Measurements from ENCODE around the gene MRPL22. TPM values are rescaled to one million over a fixed set of nuclear protein-coding genes. Genes with fewer than 3 reads are reported as not detected.
"Not testable (repeated sequence)": the region's sequence is repeated elsewhere in the genome, so short reads cannot be mapped to it uniquely, and the experiment has no call there.

The MRPL22 gene
- total RNA-seq, 2 donors from 2014 or later, result 8.1 to 12.0 TPM

DNA sequence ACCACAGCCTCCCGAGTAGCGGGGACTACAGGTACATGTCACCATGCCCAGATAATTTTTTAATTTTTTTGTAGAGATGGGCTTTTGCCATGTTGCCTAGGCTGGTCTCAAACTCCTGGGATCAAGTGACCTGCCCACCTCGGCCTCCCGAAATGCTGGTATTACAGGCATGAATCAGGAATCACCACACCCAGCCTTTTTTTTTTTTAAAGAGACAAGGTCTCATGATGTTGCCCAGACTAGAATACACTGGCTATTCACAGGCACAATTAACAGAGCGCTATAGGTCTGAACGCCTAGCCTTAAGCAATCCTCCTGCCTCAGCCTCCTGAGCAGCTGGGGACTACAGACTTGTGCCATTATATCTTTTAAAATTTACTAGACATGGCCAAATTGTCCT, 39.0 kb upstream of the MRPL22 start:
- H3K4me3 ChIP-seq, result no peak overlapping the region
- ATAC-seq (ENCODE audit: insufficient number of reproducible peaks, low FRiP score, low read depth) (no peak), DNase-seq (ENCODE audit: low spot score) (no peak)
- H3K4me1 ChIP-seq (ENCODE audit: control insufficient read depth in 1 of 2, low read depth in 2 of 2), result peaks cover 2 to 30% of the 10 kb centered on the region in 2 donors
- H3K27me3 ChIP-seq (replicated peaks; ENCODE audit: insufficient read depth), result no peaks in the 10 kb centered on the region
- TF ChIP-seq, protein P1, sequence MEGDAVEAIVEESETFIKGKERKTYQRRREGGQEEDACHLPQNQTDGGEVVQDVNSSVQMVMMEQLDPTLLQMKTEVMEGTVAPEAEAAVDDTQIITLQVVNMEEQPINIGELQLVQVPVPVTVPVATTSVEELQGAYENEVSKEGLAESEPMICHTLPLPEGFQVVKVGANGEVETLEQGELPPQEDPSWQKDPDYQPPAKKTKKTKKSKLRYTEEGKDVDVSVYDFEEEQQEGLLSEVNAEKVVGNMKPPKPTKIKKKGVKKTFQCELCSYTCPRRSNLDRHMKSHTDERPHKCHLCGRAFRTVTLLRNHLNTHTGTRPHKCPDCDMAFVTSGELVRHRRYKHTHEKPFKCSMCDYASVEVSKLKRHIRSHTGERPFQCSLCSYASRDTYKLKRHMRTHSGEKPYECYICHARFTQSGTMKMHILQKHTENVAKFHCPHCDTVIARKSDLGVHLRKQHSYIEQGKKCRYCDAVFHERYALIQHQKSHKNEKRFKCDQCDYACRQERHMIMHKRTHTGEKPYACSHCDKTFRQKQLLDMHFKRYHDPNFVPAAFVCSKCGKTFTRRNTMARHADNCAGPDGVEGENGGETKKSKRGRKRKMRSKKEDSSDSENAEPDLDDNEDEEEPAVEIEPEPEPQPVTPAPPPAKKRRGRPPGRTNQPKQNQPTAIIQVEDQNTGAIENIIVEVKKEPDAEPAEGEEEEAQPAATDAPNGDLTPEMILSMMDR (IDR thresholded peaks at IDR 0.05), result no peak
- no peaks in the 10 kb centered on the region for H3K9me3 ChIP-seq
- H3K27ac ChIP-seq, result peak overlapping the region in 1 of 2 donors; percentile 1
- peaks cover 19% of the 10 kb centered on the region for H3K36me3 ChIP-seq

DNA sequence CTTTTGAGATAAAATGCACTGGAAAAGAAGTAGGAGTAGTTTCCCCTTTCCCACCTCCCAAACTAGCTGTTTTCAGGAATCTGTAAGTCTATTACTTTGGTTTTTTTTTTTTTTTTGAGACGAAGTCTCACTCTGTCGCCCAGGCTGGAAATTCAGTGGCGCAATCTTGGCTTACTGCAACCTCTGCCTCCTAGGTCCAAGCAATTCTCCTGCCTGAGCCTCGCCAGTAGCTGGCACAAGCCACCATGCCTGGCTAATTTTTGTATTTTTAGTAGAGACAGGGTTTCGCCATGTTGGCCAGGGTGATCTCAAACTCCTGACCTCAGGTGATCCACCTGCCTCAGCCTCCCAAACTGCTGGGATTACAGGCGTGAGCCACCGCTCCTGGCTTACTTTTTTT, 35.3 kb upstream of the MRPL22 start:
- not testable (repeated sequence) for ATAC-seq (ENCODE audit: insufficient number of reproducible peaks, low FRiP score, low read depth); DNase-seq (ENCODE audit: low spot score); H3K27me3 ChIP-seq (replicated peaks; ENCODE audit: insufficient read depth); H3K4me1 ChIP-seq (ENCODE audit: control insufficient read depth in 1 of 2, low read depth in 2 of 2); H3K4me3 ChIP-seq; H3K9me3 ChIP-seq
- Histone ChIP-seq H3K36me3 (peaks cover 22% of the 10 kb centered on the region), H3K27ac (peak overlapping the region in 1 of 2 donors; percentile 26)

DNA sequence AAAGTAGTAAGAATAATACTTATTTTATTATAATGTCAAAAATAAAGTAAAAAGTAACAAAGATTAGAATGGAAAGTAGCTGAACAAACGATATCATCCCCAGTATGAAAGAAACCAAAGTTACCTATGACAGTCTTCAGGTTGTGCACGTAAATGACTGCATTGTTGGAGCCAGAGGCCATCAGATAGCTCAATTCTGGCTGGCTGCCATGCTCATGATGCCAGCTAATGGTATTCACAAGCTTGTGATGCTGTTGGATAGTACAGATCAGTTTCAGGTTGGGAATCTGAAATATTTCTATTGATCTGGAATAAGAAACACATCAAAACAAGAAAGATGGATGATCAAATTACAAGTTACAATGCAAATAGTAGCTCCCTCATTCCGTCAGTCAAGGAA, 24.0 kb upstream of the MRPL22 start:
- TF ChIP-seq, protein P1 (IDR thresholded peaks at IDR 0.05), result no peak
- no peaks in the 10 kb centered on the region for H3K9me3 ChIP-seq
- DNase-seq (ENCODE audit: low spot score), result no peak
- peaks cover 34% of the 10 kb centered on the region for H3K36me3 ChIP-seq
- no peak for ATAC-seq (ENCODE audit: insufficient number of reproducible peaks, low FRiP score, low read depth)
- no peaks in the 10 kb centered on the region for H3K4me1 ChIP-seq (ENCODE audit: control insufficient read depth in 1 of 2, low read depth in 2 of 2)
- H3K27me3 ChIP-seq (replicated peaks; ENCODE audit: insufficient read depth), result no peaks in the 10 kb centered on the region
- no peak overlapping the region for H3K4me3 ChIP-seq
- no peak overlapping the region for H3K27ac ChIP-seq

DNA sequence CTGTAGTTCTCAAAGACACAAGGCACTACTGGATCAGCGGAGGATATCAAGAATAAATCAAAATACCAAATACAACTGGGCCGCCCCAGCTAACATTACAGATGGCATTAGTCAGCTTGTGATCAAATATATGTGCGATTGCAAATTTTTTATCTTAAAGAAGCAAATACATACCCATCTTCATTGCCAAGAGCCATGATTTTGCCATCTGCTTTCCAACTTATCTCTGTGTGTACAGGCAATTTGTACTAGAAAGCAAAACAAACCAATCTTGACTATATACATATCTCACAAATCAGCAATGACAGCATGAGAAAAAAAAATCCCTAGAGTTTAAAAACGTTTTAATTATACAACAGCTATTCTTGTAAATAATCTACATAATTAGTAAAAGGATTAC, 23.1 kb upstream of the MRPL22 start:
- TF ChIP-seq, protein P1 (IDR thresholded peaks at IDR 0.05), result no peak
- ATAC-seq (ENCODE audit: insufficient number of reproducible peaks, low FRiP score, low read depth), result no peak

DNA sequence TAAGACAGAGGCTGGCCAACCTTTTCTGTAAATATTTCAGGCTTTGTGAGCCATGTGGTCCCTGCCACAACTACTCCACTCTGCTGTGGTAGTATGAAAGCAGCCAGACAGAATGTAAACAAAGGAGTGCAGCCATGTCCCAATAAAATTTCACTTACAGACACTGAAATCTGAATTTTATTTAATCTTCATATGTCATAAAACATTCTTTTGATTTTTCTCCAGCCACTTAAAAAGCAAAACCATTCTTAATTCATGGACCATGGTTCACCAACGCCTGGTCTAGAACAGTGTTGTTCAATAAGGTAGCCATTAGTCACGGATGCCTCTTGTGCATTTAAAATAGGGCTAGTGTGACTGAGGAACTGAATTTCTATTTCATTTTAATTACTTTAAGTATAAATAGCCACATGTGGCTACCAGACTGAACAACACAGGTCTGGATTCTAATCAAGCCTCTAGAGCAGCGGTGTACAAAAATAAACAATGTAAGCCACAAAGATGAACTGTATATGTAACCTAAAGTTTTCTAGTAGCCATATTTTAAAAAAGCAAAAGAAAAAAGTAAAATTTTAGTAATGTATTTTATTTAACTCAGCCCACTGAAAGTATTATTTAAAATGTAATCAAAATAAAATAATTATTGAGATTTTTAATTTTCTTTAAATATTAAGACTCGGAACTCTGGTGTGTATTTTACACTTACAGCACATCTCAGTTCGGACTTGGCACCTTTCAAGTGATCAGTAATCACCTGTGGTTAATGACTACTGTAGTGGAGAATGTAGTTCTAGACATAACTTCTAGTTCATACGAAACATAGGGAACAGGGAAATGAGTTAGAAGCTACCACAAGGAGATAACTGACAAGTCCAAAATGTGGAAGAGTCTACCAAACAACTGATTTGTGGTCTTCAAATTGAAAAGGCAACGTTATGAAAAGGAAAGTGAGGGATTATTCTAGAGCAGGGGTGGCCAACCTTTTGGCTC, 17.1 kb upstream of the MRPL22 start:
- Histone ChIP-seq H3K4me1 (ENCODE audit: control insufficient read depth in 1 of 2, low read depth in 2 of 2) (no peaks in the 10 kb centered on the region), H3K9me3 (no peaks in the 10 kb centered on the region), H3K4me3 (no peak overlapping the region), H3K27ac (no peak overlapping the region), H3K27me3 (replicated peaks; ENCODE audit: insufficient read depth) (no peaks in the 10 kb centered on the region), H3K36me3 (peaks cover 34% of the 10 kb centered on the region)
- ATAC-seq (ENCODE audit: insufficient number of reproducible peaks, low FRiP score, low read depth) (no peak), DNase-seq (ENCODE audit: low spot score) (no peak)
- TF ChIP-seq, protein P1 (IDR thresholded peaks at IDR 0.05), result no peak

More for the DNA sequence above, 23.1 kb upstream of the MRPL22 start:
- no peak overlapping the region for H3K4me3 ChIP-seq
- no peaks in the 10 kb centered on the region for H3K4me1 ChIP-seq (ENCODE audit: control insufficient read depth in 1 of 2, low read depth in 2 of 2)
- H3K27me3 ChIP-seq (replicated peaks; ENCODE audit: insufficient read depth), result no peaks in the 10 kb centered on the region
- no peaks in the 10 kb centered on the region for H3K9me3 ChIP-seq
- peaks cover 30% of the 10 kb centered on the region for H3K36me3 ChIP-seq
- no peak overlapping the region for H3K27ac ChIP-seq
- DNase-seq (ENCODE audit: low spot score), result no peak
